LNCAP (cell line): ENCODE results near the gene SLC22A23.

ENCODE experiments used
- CTCF ChIP-seq: fragments of 450-650 bp; IDR thresholded peaks from 2 replicates; pipeline ENCODE4 v1.5.1; 2017; ENCODE audit warnings: mild to moderate bottlenecking

SLC22A23 gene

GRCh38 chr6:3428247-3428646, 28.6 kb downstream of the SLC22A23 start:
- TF ChIP-seq CTCF, result no peak

GRCh38 chr6:3427687-3428085, 29.2 kb downstream of the SLC22A23 start:
- no peak for TF ChIP-seq CTCF

DNA sequence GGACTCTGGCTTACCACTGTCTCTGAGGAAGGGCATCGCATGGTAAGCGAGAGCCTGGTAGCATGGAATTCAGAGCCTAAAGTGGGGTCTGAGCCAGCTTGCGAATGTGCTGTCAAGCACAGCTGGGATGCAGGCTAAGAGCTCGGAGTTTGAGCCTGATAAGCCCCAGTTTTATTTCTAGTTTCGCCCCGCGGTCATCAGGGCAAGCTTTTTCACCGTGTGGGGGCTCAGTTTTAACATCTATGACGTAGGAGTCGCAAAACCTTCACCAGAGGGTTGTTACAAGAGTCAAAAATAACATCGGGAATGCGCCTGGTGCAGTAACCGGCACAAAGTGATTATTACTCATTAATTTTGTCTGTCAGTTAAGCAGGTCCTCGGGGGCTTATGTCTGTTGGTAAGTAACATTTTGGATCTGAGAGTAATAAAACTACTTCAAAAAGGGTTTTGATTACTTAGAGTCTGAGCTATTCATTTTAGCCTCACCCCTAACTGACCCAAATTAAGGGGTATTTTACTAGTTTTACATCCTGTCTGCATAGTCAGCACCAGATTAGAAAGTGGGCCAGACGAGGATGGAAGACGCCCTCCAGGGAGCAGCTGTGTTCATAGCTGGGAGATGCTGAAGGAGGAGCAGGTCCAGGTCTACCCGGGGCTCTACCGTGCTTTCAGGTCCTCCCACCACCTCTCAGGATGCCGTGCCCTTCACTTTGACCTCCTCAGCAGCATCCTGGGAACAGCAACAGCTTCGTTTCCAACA, 29.7 kb downstream of the SLC22A23 start:
- TF ChIP-seq CTCF, result no peak

DNA sequence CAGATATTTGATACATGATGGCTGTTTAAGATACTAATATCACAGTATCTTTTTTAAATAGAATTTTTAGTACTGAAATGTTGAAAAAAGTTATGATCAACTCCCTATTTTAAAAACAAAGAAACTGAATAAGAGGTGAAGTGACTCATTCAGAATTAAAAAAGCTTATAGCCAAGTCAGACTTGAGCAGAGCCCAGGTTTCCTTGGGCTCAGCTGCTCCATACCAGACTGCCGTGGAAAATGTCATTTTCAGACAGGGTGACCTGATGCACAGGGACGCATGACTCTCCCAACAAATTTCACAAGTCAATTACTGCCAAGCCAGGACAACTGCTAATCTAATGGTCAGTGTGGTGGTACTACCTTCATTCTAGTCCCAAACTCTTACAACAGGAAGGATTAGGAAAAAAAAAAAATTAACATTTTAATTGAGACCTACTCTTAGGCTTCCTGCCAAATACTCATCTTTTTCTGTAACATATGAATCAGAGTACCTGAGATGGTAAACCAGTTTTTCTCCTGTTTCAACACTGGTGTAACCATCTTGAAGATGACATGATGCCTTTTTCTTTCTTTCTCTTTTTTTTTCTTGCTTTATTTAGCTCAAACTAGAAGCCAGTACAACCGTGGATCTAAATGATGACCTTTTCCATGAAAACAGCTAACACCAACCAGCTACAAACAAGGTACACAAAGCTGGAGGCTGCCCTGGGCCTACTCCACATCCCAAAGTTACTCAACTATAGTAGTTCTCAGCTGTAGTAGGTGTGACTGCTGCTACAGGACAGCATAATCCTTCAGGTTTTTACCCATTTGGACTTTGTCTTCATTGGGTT, 30.5 kb downstream of the SLC22A23 start:
- no peak for TF ChIP-seq CTCF

DNA sequence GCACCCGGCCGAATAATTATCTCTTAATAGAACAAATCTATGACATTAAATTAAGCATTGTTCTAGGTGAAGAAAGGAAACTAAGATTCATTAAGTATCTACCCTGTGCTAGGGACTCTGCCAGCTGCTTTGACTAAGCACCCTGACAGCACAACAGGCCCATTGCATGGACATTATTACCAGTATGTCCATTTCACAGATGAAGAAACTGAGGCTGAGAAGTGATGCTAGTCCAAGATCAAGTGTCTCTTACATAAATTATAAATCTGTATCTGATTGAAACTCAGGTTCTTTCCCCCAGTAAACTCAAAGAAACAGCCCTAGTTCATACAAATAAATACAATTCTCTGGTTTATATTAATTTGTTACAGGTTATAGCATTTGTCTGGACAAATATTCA, 31.3 kb downstream of the SLC22A23 start:
- no peak for TF ChIP-seq CTCF

- no peak for TF ChIP-seq CTCF
These were observed 32.5 kb downstream of the SLC22A23 start for GRCh38 chr6:3424185-3424927.

DNA sequence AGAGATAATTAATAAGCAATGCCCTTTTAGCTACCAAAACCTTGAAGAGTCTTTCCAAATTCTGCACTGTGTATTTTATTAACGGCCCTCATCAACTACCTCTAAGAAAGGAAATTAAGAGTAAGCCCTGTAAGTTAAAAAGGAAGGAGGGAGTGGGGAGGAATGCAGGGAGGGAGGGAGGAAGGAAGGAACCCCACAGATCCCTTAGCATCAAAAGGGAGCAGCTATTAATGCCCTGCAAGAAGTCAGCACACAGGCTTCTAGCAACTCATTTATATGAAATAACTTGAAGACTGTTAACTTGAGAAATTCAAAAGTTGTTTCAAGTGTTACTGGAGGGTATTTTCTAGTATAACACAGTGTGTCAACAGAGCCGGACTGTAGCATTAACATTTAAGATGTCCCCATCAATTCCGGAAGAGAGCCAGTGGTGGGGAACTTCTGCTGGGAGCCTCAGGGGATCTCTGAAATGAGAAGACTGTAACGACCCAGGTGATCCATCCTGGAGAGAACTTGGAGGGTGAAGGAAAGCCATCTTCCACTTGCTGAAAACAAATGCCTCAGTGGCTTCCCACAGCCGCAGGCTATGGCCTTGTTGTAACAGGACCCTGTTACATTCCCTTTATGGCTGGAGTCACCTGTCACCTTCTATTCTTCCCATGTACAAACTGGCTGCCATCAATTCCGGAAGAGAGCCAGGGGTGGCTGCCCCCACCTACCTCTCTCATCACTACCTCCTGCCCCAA, 33.2 kb downstream of the SLC22A23 start:
- no peak for TF ChIP-seq CTCF
